COLO829 (cell line): ENCODE results near the gene GARIN5A.
"Not testable (repeated sequence)": the region's sequence is repeated elsewhere in the genome, so short reads cannot be mapped to it uniquely, and the experiment has no call there.

ENCODE experiments used
- DNase-seq: peaks from one replicate; pipeline ENCODE4 v3.0.0; 2012; ENCODE audit warnings: low spot score

Gene GARIN5A

DNA sequence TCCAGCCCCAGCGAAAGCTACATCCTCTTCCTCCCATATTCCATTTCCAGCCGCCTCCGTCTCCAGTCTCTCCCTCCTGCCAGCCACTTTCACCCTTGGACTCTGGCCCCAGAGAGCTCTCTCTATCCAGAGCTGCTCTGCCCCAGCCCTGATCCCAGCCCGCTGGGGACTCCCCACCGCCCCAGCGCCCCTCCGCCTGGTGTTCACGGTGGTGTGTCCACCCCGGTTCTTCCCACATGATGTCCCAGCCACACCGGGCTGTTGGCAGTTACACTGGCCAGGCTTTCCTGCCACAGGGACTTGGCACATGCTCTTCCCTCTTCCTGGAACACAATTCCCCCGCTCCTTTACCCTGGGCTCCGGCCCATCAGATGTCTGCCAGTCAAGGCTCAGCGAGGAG, 11.6 kb downstream of the GARIN5A start:
- no peak for DNase-seq

DNA sequence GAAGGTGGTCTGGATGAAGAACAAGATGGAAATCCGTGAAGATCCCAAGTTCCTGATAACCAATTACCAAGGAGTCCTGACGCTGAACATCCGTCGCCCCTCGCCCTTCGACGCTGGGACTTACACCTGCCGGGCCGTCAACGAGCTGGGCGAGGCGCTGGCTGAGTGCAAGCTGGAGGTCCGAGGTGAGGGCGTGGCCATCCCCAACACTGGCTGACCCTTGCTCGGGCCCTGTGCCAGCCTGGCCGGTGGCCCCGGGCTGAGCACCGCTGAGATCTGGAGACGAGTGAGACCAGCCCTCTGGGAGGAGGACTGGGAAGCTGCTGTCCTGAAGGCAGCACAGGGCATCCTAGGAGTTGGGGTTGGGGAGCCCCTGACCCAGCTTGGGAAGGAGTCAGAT, 12.3 kb downstream of the GARIN5A start:
- no peak for DNase-seq

DNA sequence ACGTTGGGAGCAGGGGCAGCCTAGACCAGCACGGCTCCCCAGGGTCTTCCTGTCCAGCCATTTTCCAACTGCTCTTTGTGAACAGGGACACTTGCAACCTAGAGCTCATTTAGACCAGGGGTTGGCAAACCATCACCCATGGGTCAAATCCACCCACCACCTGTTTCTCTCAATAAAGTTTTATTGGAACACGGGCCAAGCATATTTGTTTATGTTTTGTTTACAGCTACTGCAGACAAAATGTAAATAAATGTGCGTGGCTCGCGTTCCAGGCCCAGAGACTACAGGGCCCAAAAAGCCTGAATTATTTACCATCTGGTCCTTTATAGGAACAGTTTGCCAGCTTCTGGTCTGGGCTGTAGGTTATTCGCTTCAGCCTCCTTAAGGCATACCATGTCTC, 13.7 kb downstream of the GARIN5A start:
- DNase-seq: no peak

GRCh38 chr19:50461066-50461875, 15.4 kb downstream of the GARIN5A start:
- DNase-seq: peak; percentile 95

DNA sequence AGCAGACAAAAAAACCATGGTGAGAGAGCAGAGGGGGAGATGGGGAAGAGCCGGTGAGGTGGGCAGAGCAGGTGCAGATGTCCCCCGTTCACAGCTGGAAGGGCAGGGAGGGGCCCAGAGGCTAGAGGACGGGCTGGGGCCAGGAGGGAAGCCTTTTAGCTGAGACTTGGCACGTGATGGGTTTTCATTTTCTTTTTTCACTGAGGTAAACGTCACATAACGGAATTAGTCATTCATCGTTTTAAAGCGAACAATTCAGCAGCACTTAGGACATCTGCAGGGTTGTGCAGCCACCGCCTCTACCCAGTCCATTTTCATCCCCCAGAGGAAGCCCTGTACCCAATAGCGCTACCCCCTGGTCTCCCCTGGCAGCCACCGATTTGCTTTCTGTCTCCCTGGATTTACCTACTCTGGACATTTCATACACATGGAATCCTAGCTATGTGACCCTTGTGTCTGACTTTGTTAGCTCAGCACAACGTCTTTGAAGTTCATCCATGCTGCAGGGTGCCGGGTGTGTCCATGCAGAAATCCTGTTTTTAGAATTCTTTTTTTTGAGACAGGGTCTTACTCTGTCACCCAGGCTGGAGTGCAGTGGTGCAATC, 16.4 kb downstream of the GARIN5A start:
- peak; percentile 43 for DNase-seq

DNA sequence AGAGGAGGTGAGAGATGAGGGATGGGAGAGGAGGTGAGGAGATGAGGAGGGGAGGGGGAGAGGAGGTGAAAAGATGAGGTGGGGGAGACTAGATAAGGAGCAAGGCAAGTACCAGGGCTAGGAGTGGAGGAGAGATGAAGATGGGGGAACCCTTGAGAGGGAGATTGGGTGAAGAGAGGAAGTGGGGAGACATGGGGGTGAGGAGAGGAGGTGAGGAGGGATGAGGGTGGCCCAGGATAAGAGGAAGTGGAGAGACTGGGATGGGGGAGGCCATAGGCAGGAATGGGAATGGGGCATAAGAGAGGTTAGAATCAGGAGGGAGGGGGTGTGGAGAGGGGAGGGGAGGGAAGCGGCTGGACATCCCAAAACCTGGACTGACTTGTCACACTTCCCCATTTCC, 17.0 kb downstream of the GARIN5A start:
- DNase-seq: no peak

GRCh38 chr19:50459067-50459456, 17.6 kb downstream of the GARIN5A start:
- no peak for DNase-seq

DNA sequence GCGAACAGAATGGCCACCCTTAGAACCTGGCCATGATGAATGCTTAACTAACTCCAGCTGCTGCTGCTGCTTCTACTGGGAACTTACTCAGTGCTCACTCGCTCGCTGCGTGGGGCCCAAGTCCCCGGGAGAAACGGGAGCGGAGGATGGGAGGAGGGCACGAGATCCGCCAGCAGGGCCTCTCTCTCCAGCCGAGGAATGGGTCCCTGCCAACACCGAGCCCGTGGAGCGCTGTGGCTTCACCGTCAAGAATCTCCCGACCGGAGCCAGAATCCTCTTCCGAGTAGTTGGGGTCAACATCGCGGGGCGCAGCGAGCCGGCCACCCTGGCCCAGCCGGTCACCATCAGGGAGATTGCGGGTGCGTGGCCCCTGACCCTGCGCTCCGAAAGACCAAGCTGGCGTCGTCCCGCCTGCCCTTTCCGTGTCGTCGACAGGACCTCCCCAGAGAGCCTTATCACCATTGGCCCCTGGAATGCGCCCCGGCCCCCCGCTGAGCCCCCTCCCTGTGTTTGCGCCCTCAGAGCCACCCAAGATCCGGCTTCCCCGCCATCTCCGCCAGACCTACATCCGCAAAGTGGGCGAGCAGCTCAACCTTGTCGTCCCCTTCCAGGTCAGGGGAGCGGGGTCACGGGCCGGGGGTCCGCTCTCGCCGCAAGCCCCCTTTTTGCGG, 18.1 kb downstream of the GARIN5A start:
- no peak for DNase-seq

DNA sequence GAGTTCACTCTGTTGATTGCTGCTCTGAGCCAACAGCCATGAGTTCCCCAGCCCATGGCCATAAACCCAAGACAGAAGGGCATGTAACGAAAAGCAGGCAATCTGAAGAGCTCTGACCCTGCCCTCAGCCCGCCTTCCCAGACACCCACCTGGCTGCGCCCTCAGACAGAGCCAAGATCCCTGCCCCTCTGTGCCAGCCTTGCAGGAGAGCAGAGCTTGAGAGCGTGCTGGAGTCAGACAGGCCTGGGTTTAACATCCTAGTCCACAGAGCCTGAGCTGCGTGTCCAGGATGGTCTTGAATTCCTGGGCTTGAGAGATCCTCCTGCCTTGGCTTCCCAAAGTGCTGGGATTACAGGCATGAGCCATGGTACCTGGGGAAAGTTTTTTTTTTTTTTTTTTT, 19.3 kb downstream of the GARIN5A start:
- DNase-seq: no peak

GRCh38 chr19:50455992-50456391, 20.7 kb downstream of the GARIN5A start:
- DNase-seq: no peak

- no peak for DNase-seq
Measured at GRCh38 chr19:50453243-50453642, 23.4 kb downstream of the GARIN5A start.

DNA sequence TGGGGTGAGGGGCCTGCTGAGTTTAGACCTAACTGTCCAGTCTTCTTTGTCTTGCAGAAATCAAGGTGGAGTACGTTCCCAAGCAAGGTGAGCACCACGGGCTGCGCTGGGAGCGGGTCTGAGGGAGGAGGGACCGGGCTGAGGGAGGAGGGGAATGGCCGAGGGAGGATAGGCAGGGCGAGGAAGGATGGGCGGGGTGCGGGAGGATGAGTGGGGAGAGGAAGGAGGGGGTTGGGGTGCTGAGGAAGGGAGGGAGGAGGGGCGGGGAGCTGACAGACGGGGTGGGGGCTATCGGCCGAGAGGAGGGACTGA, 25.5 kb downstream of the GARIN5A start:
- no peak for DNase-seq

- no peak for DNase-seq
Measured at GRCh38 chr19:50450369-50451222, 26.1 kb downstream of the GARIN5A start.

DNA sequence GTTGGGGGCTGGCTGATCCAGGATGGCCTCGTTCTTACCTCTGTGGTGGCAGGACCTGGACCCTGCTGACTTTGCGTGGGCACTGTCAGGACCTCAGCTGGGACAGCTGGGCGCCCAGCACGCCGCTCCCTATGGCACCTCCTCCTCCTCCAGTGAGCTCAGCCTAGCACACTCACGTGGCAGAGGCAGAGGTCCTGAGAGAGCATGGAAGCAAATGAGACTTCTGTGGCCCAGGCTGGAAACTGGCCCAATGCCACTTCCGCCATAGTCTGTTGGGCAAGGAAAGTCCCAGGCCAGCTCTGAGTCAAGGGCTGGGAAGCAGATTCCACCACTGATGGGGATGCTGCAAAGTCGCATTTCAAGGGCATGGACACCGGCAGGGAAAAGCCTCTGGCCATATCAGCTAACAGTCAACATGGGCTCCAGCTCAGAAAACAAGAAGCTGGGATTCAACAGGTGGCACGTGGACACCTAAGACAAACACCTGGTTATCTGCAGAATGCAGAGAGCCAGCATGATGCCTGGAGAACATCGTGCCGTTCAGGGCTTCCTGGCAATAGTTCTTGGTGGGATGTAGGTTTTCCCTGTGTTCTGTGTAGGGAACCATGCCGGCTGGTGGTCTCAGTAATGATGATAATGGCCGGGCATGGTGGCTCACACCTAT, 27.3 kb downstream of the GARIN5A start:
- peak; percentile 26 for DNase-seq

- DNase-seq: no peak
Measured at GRCh38 chr19:50447750-50448149, 28.9 kb downstream of the GARIN5A start.

DNA sequence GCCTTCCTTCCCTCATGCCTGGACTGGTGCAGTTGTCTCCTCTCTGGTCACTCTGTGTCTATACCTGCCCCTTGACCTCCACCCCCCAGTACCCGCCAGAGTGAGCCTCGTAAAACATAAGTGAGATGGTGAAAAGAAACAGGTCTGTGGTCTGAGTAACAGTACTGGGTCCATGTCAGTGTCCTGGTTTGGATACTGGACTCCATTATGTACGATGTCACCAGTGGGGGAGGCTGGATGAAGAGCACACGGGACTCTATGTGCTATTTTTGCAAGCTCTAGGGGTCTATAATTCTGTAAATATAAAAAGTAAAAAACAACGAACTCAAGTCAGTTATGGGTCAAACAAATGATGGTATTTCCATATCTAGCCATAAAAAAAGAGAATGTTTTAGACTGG, 29.6 kb downstream of the GARIN5A start:
- no peak for DNase-seq

- DNase-seq: no peak
Measured at GRCh38 chr19:50444059-50444458, 32.6 kb downstream of the GARIN5A start.

DNA sequence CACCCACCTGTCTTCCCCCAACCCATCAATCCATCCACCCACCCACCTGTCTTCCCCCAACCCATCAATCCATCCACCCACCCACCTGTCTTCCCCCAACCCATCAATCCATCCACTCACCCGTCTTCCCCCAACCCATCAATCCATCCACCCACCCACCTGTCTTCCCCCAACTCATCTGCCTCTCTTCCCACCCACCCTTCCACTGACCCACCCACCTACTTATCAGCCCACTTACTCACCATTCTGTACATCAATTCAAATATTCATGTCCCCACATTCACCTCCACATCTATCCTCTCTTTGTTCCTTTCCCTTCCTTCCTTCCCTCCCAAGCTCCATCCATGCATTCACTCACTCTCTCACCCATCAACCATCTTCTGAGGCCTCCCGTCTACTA, 37.5 kb downstream of the GARIN5A start:
- not testable (repeated sequence) for DNase-seq

DNA sequence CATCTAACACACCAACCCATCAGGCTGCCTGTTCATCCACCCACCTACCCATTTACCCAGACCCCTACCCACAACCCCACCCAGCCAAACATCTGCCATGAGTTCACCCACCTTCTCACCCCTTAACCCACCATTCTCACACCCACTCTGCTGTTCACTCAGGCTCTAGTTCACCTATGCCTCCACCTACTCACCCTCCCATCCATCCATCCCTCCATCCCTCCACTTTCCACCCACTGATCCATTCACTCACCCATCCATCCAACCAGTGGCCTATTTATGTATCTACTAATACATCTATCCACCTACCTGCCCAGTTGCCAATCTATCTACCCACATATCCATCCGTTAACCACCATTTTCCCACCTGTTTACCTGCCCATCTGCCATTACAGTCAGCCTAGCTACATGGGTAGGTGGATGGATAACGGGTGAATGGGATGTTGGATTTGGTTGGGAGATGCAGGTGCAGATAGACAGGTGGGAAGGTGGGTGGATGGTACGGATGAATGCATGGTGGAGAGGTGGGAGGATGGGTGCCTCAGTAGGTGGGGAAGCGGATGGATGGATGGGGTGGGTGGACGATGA, 38.7 kb downstream of the GARIN5A start:
- no peak for DNase-seq

- DNase-seq: no peak
Measured at GRCh38 chr19:50435627-50436026, 41.0 kb downstream of the GARIN5A start.

- no peak for DNase-seq
Measured at GRCh38 chr19:50435221-50435620, 41.4 kb downstream of the GARIN5A start.

DNA sequence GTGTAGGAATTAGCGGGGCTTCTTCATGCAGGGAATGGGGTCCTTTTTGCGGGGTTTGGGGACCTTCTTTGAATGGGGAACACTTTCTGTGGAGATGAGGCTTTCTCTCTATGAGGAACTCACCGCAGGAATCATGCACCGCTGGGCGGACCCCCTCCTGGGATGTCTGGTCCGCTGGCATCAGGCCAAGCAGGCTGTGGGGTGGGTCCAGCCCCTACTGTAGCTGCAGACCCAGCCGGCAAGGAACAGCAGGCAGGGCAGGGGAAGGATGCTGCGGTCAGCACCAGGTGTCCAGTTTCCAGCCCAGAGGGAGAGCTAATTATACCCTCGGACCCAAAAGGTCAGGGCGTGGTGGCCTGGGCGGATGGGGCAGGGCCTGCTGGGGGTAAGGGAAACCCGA, 42.1 kb downstream of the GARIN5A start:
- DNase-seq: no peak
